Suprapubic skin (tissue), 4 donors: ENCODE data around the gene CAMTA1.

Experiments
- EP300 ChIP-seq: sonication (generic); formaldehyde crosslinking; IDR thresholded peaks from one replicate; pipeline ENCODE4 v1.6.1; 2017; ENCODE audit warnings: antibody characterized with exemption
- POLR2A ChIP-seq, 2 donors: fragments of 450-650 bp; IDR thresholded peaks; one replicate each; pipeline ENCODE4 v1.6.1; 2017; ENCODE audit warnings: antibody characterized with exemption in 2 of 2, mild to moderate bottlenecking in 2 of 2, moderate library complexity in 2 of 2
- POLR2AphosphoS5 ChIP-seq, 3 donors: sonication (generic); formaldehyde crosslinking; IDR thresholded peaks; one replicate each; pipeline ENCODE4 v1.6.1; 2017; ENCODE audit warnings: antibody characterized with exemption in 3 of 3
- TF ChIP-seq, protein P1 (sequence below), 2 donors: fragments of 200-600 bp in 1 of 2; fragments of 450-650 bp in 1 of 2; sonication (generic) in 1 of 2; IDR thresholded peaks; one replicate each; pipeline ENCODE4 v1.5.1; 2016 to 2019; ENCODE audit warnings: antibody characterized with exemption in 2 of 2, mild to moderate bottlenecking in 1 of 2, moderate library complexity in 1 of 2

- TF ChIP-seq, protein P1, sequence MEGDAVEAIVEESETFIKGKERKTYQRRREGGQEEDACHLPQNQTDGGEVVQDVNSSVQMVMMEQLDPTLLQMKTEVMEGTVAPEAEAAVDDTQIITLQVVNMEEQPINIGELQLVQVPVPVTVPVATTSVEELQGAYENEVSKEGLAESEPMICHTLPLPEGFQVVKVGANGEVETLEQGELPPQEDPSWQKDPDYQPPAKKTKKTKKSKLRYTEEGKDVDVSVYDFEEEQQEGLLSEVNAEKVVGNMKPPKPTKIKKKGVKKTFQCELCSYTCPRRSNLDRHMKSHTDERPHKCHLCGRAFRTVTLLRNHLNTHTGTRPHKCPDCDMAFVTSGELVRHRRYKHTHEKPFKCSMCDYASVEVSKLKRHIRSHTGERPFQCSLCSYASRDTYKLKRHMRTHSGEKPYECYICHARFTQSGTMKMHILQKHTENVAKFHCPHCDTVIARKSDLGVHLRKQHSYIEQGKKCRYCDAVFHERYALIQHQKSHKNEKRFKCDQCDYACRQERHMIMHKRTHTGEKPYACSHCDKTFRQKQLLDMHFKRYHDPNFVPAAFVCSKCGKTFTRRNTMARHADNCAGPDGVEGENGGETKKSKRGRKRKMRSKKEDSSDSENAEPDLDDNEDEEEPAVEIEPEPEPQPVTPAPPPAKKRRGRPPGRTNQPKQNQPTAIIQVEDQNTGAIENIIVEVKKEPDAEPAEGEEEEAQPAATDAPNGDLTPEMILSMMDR (IDR thresholded peaks at IDR 0.05) = no peak
- TF ChIP-seq POLR2A (IDR thresholded peaks at IDR 0.05) (no peak), POLR2AphosphoS5 (IDR thresholded peaks at IDR 0.05) (no peak), EP300 (no peak)
These were observed 171.4 kb downstream of the CAMTA1 start for GRCh38 chr1:6956488-6957159.
